ENCODE measurements around the gene FIBCD1.

GRCh38 chr9:130956636-130957450, 17.8 kb upstream of the FIBCD1 start:
- no peak for TF ChIP-seq FOXA1 (IDR thresholded peaks at IDR 0.05)
- TF ChIP-seq FOXK2 (IDR thresholded peaks at IDR 0.05): no peak
- no peak for TF ChIP-seq PKNOX1 (IDR thresholded peaks at IDR 0.05)
- no peak for TF ChIP-seq HDGF (IDR thresholded peaks at IDR 0.05; ENCODE audit: borderline replicate concordance)
